ENCODE results near the gene SPRYD7. TPM values are rescaled to one million over a fixed set of nuclear protein-coding genes. Genes with fewer than 3 reads are reported as not detected.

The SPRYD7 gene
- polyA plus RNA-seq, 1 donor (not counting 4 experiments of a cell fraction or from before 2014, with no cell fraction given): 11.3 TPM

- dilution Hi-C loops (cut with MboI; ENCODE audit: extremely low pct_ligation_motif_present, low sequenced_read_pairs): no loop called here
- H3K36me3 ChIP-seq (ENCODE audit: control insufficient read depth in 2 of 2, extremely low read depth in 1 of 2, insufficient read depth in 2 of 2, low read length in 2 of 2): no peaks in the 10 kb centered on the region
- no peak overlapping the region for H2AFZ ChIP-seq (ENCODE audit: control insufficient read depth, low read length)
- H3K27me3 ChIP-seq (ENCODE audit: control insufficient read depth, extremely low read depth, insufficient read depth, low read length): no peaks in the 10 kb centered on the region
- no peaks in the 10 kb centered on the region for H3K4me1 ChIP-seq (ENCODE audit: control insufficient read depth, extremely low read depth, insufficient read depth, low read length)
- FAIRE-seq: no peak
- no peaks in the 10 kb centered on the region for H3K9me1 ChIP-seq (ENCODE audit: control insufficient read depth, extremely low read depth, insufficient read depth, low read length)
- TF ChIP-seq, protein P1, sequence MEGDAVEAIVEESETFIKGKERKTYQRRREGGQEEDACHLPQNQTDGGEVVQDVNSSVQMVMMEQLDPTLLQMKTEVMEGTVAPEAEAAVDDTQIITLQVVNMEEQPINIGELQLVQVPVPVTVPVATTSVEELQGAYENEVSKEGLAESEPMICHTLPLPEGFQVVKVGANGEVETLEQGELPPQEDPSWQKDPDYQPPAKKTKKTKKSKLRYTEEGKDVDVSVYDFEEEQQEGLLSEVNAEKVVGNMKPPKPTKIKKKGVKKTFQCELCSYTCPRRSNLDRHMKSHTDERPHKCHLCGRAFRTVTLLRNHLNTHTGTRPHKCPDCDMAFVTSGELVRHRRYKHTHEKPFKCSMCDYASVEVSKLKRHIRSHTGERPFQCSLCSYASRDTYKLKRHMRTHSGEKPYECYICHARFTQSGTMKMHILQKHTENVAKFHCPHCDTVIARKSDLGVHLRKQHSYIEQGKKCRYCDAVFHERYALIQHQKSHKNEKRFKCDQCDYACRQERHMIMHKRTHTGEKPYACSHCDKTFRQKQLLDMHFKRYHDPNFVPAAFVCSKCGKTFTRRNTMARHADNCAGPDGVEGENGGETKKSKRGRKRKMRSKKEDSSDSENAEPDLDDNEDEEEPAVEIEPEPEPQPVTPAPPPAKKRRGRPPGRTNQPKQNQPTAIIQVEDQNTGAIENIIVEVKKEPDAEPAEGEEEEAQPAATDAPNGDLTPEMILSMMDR (optimal IDR thresholded peaks at IDR 0.05 in 1 of 3, IDR thresholded peaks at IDR 0.05 in 1 of 3, conservative IDR thresholded peaks at IDR 0.05 in 1 of 3; ENCODE audit: extremely low read depth in 1 of 3, insufficient read depth in 2 of 3, low read length in 3 of 3): no peak
- TF ChIP-seq EZH2 (IDR thresholded peaks at IDR 0.05; ENCODE audit: low read length): no peak
- no peak for DNase-seq (ENCODE audit: low read depth, low spot score)
- no peak overlapping the region for H3K27ac ChIP-seq (ENCODE audit: control insufficient read depth, insufficient read depth, low read length)
- no peak overlapping the region for H3K4me2 ChIP-seq (ENCODE audit: control insufficient read depth, extremely low read depth, insufficient read depth, low read depth, low read length)
- H4K20me1 ChIP-seq (ENCODE audit: control insufficient read depth, extremely low read depth, insufficient read depth, low read length): no peaks in the 10 kb centered on the region
- H3K79me2 ChIP-seq (ENCODE audit: control insufficient read depth, insufficient read depth, low read length): no peaks in the 10 kb centered on the region
- no peaks in the 10 kb centered on the region for H3K9me3 ChIP-seq (ENCODE audit: control insufficient read depth, low read depth, low read length)
- no peak overlapping the region for H3K9ac ChIP-seq (ENCODE audit: control insufficient read depth, extremely low read depth, insufficient read depth, low read length)
- no peak overlapping the region for H3K4me3 ChIP-seq (ENCODE audit: control insufficient read depth in 2 of 3, extremely low read depth in 1 of 3, insufficient read depth in 2 of 3, low read depth in 1 of 3, low read length in 3 of 3)
Measured at GRCh38 chr13:49954674-49955455, 18.7 kb upstream of the SPRYD7 start.

- Histone ChIP-seq H3K36me3 (ENCODE audit: control insufficient read depth in 2 of 2, extremely low read depth in 1 of 2, insufficient read depth in 2 of 2, low read length in 2 of 2) (no peaks in the 10 kb centered on the region), H3K79me2 (ENCODE audit: control insufficient read depth, insufficient read depth, low read length) (no peaks in the 10 kb centered on the region), H2AFZ (ENCODE audit: control insufficient read depth, low read length) (no peak overlapping the region), H3K9me1 (ENCODE audit: control insufficient read depth, extremely low read depth, insufficient read depth, low read length) (no peaks in the 10 kb centered on the region), H3K9ac (ENCODE audit: control insufficient read depth, extremely low read depth, insufficient read depth, low read length) (no peak overlapping the region), H3K4me1 (ENCODE audit: control insufficient read depth, extremely low read depth, insufficient read depth, low read length) (no peaks in the 10 kb centered on the region), H3K27me3 (ENCODE audit: control insufficient read depth, extremely low read depth, insufficient read depth, low read length) (no peaks in the 10 kb centered on the region), H3K9me3 (ENCODE audit: control insufficient read depth, low read depth, low read length) (no peaks in the 10 kb centered on the region), H3K27ac (ENCODE audit: control insufficient read depth, insufficient read depth, low read length) (no peak overlapping the region), H4K20me1 (ENCODE audit: control insufficient read depth, extremely low read depth, insufficient read depth, low read length) (no peaks in the 10 kb centered on the region), H3K4me2 (ENCODE audit: control insufficient read depth, extremely low read depth, insufficient read depth, low read depth, low read length) (no peak overlapping the region), H3K4me3 (ENCODE audit: control insufficient read depth in 2 of 3, extremely low read depth in 1 of 3, insufficient read depth in 2 of 3, low read depth in 1 of 3, low read length in 3 of 3) (no peak overlapping the region)
- DNase-seq (ENCODE audit: low read depth, low spot score) (no peak), FAIRE-seq (no peak)
- TF ChIP-seq EZH2 (IDR thresholded peaks at IDR 0.05; ENCODE audit: low read length): no peak
- TF ChIP-seq, protein P1 (optimal IDR thresholded peaks at IDR 0.05 in 1 of 3, IDR thresholded peaks at IDR 0.05 in 1 of 3, conservative IDR thresholded peaks at IDR 0.05 in 1 of 3; ENCODE audit: extremely low read depth in 1 of 3, insufficient read depth in 2 of 3, low read length in 3 of 3): no peak
- dilution Hi-C loops (cut with MboI; ENCODE audit: extremely low pct_ligation_motif_present, low sequenced_read_pairs): no loop called here
Measured at GRCh38 chr13:49953560-49953959, 17.4 kb upstream of the SPRYD7 start.

Measured in keratinocyte (primary cell).